ENCODE data around the gene EVA1A. TPM values are rescaled to one million over a fixed set of nuclear protein-coding genes. Genes with fewer than 3 reads are reported as not detected.
A peak's percentile ranks its signal among the peaks of the same experiment; 100 is the strongest.

EVA1A gene
- total RNA-seq, 1 experiment from 2014 or later: not detected

DNA sequence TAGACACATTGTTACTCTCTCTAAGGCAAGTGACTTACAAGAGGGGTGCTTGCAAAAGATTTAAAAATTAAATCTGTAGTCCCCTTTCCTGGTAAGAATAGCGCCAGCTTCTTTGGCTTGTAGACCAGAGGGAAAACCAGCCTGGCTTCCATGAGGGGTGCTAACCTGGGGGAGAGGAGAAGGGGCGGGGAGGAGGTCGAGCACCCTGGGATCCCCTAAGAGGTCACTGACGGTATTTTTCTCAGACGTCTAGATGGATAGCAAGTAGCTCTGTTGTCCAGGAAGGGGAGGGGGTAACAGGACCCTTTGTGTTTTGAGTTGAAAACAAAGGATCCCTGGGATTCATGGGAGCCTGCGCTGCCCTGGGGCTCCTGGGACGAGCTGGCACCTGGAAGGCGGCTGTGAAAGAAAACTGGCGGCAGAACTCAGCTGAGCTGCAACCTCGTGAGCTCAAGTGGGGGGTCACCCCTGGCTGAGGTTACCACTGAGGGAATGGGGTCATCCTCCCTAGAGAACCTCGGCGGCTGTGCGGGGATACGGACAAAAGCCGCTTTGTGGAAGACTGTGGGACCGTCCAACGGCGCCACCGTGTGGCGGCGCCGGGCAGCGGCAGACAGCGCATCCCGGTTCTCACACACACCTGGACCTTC is 48.1 kb upstream of the EVA1A start:
- Mint-ChIP-seq H3K9me3 (ENCODE audit: low read depth, unreplicated experiment) (no peaks in the 10 kb centered on the region), H3K27ac (ENCODE audit: unreplicated experiment) (no peak overlapping the region), H3K4me1 (ENCODE audit: low read depth, unreplicated experiment) (no peaks in the 10 kb centered on the region), H3K36me3 (ENCODE audit: insufficient read depth, unreplicated experiment) (no peaks in the 10 kb centered on the region), H3K27me3 (ENCODE audit: unreplicated experiment) (peaks cover 83% of the 10 kb centered on the region), H3K4me3 (ENCODE audit: low read depth, unreplicated experiment) (no peak overlapping the region)
- intact Hi-C loops (cut with micrococcal nuclease; ENCODE audit: unreplicated experiment): loop anchor here (1.0 to 5.0 kb wide), 3 partner anchors 145 to 692 kb away; no protein-coding TSS in a partner anchor
- TF ChIP-seq, protein P1, sequence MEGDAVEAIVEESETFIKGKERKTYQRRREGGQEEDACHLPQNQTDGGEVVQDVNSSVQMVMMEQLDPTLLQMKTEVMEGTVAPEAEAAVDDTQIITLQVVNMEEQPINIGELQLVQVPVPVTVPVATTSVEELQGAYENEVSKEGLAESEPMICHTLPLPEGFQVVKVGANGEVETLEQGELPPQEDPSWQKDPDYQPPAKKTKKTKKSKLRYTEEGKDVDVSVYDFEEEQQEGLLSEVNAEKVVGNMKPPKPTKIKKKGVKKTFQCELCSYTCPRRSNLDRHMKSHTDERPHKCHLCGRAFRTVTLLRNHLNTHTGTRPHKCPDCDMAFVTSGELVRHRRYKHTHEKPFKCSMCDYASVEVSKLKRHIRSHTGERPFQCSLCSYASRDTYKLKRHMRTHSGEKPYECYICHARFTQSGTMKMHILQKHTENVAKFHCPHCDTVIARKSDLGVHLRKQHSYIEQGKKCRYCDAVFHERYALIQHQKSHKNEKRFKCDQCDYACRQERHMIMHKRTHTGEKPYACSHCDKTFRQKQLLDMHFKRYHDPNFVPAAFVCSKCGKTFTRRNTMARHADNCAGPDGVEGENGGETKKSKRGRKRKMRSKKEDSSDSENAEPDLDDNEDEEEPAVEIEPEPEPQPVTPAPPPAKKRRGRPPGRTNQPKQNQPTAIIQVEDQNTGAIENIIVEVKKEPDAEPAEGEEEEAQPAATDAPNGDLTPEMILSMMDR (IDR thresholded peaks at IDR 0.05; ENCODE audit: unreplicated experiment): peak; percentile 91
- no TSS peak for BruUV-seq (replicated peaks)
- CTCF ChIA-PET: no interaction called here
- DNase-seq: peak; percentile 69

DNA sequence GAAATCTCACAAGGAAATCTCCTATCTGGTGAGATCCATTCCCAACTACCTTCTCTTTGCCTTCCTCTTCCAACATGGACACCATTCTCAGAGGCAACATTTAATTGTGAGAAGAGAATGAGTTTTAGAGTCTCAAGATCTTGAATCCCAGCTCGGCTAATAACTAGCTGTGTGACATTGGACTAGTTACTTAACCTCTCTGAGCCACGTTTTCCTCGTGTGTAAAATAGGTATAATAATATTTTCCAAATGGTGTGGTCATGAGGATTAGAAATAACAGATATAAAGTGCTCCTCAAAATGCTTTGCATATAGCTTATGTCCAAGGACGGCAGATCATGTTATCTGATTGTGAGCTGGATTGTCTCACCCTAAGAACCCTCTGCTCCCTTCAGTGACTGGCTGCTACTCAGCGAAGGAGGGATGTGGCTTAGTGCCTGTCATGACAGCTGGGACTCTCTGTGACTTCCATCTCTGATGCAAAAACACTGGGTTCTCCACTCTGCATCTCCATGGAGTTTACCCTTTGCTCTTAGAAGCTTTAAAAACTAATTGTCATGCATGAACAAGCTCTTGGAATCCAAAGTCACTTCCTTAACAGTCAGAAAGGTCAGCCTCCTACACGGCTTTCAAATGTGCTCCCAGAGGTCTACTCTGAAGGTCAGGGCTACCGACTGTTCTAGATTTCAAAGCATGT is 47.4 kb upstream of the EVA1A start:
- Mint-ChIP-seq H3K27me3 (ENCODE audit: unreplicated experiment) (peaks cover 76% of the 10 kb centered on the region), H3K9me3 (ENCODE audit: low read depth, unreplicated experiment) (no peaks in the 10 kb centered on the region), H3K4me3 (ENCODE audit: low read depth, unreplicated experiment) (no peak overlapping the region), H3K27ac (ENCODE audit: unreplicated experiment) (no peak overlapping the region), H3K4me1 (ENCODE audit: low read depth, unreplicated experiment) (no peaks in the 10 kb centered on the region), H3K36me3 (ENCODE audit: insufficient read depth, unreplicated experiment) (no peaks in the 10 kb centered on the region)
- no TSS peak for BruUV-seq (replicated peaks)
- intact Hi-C loops (cut with micrococcal nuclease; ENCODE audit: unreplicated experiment): loop anchor here (5.0 kb wide), 2 partner anchors 541 to 691 kb away; no protein-coding TSS in a partner anchor
- no peak for DNase-seq
- TF ChIP-seq, protein P1 (IDR thresholded peaks at IDR 0.05; ENCODE audit: unreplicated experiment): no peak
- CTCF ChIA-PET: no interaction called here

DNA sequence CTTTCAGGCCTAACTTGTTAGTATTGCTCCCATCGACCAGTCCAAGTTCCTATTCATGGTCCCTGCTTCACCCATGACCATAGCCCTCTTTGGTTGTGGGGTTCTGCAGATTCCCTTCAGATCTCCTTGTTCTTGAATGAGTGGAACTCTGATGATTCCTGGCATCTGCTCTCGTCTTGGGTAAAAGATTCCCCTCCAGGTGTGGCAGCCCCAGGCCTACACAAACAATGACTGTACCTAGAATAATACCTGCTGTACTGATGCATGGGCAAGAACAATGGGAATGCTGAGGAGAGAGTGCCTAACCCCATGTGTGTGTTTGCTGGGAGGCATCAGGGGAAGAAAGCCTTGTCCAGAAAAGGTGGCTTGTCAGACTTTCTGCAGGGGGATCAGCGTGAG is 46.7 kb upstream of the EVA1A start:
- CTCF ChIA-PET: no interaction called here
- TF ChIP-seq, protein P1 (IDR thresholded peaks at IDR 0.05; ENCODE audit: unreplicated experiment): no peak
- H3K4me1 Mint-ChIP-seq (ENCODE audit: low read depth, unreplicated experiment): no peaks in the 10 kb centered on the region
- DNase-seq: no peak
- no peaks in the 10 kb centered on the region for H3K9me3 Mint-ChIP-seq (ENCODE audit: low read depth, unreplicated experiment)
- no peak overlapping the region for H3K4me3 Mint-ChIP-seq (ENCODE audit: low read depth, unreplicated experiment)
- intact Hi-C loops (cut with micrococcal nuclease; ENCODE audit: unreplicated experiment): loop anchor here (5.0 kb wide), 2 partner anchors 540 to 690 kb away; no protein-coding TSS in a partner anchor
- no peaks in the 10 kb centered on the region for H3K36me3 Mint-ChIP-seq (ENCODE audit: insufficient read depth, unreplicated experiment)
- no TSS peak for BruUV-seq (replicated peaks)
- H3K27me3 Mint-ChIP-seq (ENCODE audit: unreplicated experiment): peaks cover 71% of the 10 kb centered on the region
- H3K27ac Mint-ChIP-seq (ENCODE audit: unreplicated experiment): no peak overlapping the region

DNA sequence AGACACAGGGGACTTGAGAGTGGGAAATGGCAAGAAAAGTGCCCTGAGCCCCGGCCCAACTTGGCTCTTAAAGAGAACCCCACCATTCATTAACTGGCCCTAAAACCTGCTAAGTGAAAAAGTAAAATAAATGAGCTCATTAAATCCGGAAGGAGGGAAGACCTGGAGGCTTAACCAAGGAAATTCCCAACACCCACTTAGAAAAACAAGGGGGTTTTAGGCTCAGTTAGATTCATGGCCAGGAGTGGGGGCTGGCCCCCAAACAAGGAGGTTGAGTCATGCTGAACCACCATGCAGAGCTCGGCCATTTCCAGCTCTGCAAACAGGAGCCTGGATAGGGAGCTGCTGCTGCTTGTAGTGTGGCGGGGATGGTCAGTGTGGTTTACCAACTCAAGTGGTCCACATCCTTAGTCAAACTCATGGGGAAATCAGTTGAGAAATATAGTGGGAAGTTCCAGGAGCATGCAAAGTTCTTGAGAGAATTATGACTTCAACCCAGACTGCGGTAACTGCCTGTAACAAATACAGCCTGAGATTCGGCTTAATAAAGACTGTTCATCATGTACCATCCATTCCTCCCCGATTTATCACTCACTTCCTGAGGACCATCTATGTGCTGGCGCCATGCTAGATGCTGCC is 46.1 kb upstream of the EVA1A start:
- no peak overlapping the region for H3K27ac Mint-ChIP-seq (ENCODE audit: unreplicated experiment)
- no TSS peak for BruUV-seq (replicated peaks)
- no peaks in the 10 kb centered on the region for H3K36me3 Mint-ChIP-seq (ENCODE audit: insufficient read depth, unreplicated experiment)
- H3K27me3 Mint-ChIP-seq (ENCODE audit: unreplicated experiment): peaks cover 71% of the 10 kb centered on the region
- no peak overlapping the region for H3K4me3 Mint-ChIP-seq (ENCODE audit: low read depth, unreplicated experiment)
- DNase-seq: no peak
- CTCF ChIA-PET: no interaction called here
- no peaks in the 10 kb centered on the region for H3K4me1 Mint-ChIP-seq (ENCODE audit: low read depth, unreplicated experiment)
- intact Hi-C loops (cut with micrococcal nuclease; ENCODE audit: unreplicated experiment): loop anchor here (5.0 kb wide), 2 partner anchors 540 to 690 kb away; no protein-coding TSS in a partner anchor
- TF ChIP-seq, protein P1 (IDR thresholded peaks at IDR 0.05; ENCODE audit: unreplicated experiment): no peak
- no peaks in the 10 kb centered on the region for H3K9me3 Mint-ChIP-seq (ENCODE audit: low read depth, unreplicated experiment)
